HG03159 (cell line): ENCODE results near the gene THOC2.
"Not testable (repeated sequence)": the region's sequence is repeated elsewhere in the genome, so short reads cannot be mapped to it uniquely, and the experiment has no call there.

ENCODE experiments used
- ATAC-seq: cut with Tn5 transposase; IDR thresholded peaks from one replicate; pipeline ENCODE4 v1.9.1; 2021; ENCODE audit warnings: mild to moderate bottlenecking, moderate library complexity; ENCODE audit not compliant: unreplicated experiment

The THOC2 gene

GRCh38 chrX:123732670-123733363 is at the start of gene THOC2:
THOC2 (minus strand) TSS chrX:123733052; CDS start chrX:123733022, 30 bp downstream.
- ATAC-seq: peak; percentile 74

- ATAC-seq: not testable (repeated sequence)
Observed at GRCh38 chrX:123781786-123782185, 48.9 kb upstream of the THOC2 start.

GRCh38 chrX:123779908-123780396 is 47.1 kb upstream of the THOC2 start:
- no peak for ATAC-seq

- no peak for ATAC-seq
Observed at GRCh38 chrX:123773258-123773988, 40.6 kb upstream of the THOC2 start.

- peak; percentile 84 for ATAC-seq
Observed at GRCh38 chrX:123771449-123772064, 38.7 kb upstream of the THOC2 start.

- peak; percentile 92 for ATAC-seq
Observed at GRCh38 chrX:123764967-123765871, 32.4 kb upstream of the THOC2 start.

- ATAC-seq: not testable (repeated sequence)
Observed at GRCh38 chrX:123759849-123760248, 27.0 kb upstream of the THOC2 start.

GRCh38 chrX:123757794-123758193 is 24.9 kb upstream of the THOC2 start:
- not testable (repeated sequence) for ATAC-seq

GRCh38 chrX:123756320-123756719 is 23.5 kb upstream of the THOC2 start:
- ATAC-seq: no peak

- ATAC-seq: no peak
Observed at GRCh38 chrX:123755107-123755506, 22.3 kb upstream of the THOC2 start.

GRCh38 chrX:123753656-123754350 is 21.0 kb upstream of the THOC2 start:
- ATAC-seq: no peak

GRCh38 chrX:123749643-123750042 is 16.8 kb upstream of the THOC2 start:
- ATAC-seq: no peak

GRCh38 chrX:123745511-123745910 is 12.7 kb upstream of the THOC2 start:
- no peak for ATAC-seq

- no peak for ATAC-seq
Observed at GRCh38 chrX:123743312-123743711, 10.5 kb upstream of the THOC2 start.

- no peak for ATAC-seq
Observed at GRCh38 chrX:123742440-123742839, 9.6 kb upstream of the THOC2 start.

GRCh38 chrX:123740536-123740935 is 7.7 kb upstream of the THOC2 start:
- ATAC-seq: no peak

GRCh38 chrX:123740006-123740405 is 7.2 kb upstream of the THOC2 start:
- no peak for ATAC-seq

GRCh38 chrX:123739474-123739873 is 6.6 kb upstream of the THOC2 start:
- no peak for ATAC-seq

- no peak for ATAC-seq
Observed at GRCh38 chrX:123738378-123738940, 5.6 kb upstream of the THOC2 start.
